Osteoblast (primary cell): ENCODE results near the gene DNAJA2. TPM values are rescaled to one million over a fixed set of nuclear protein-coding genes. Genes with fewer than 3 reads are reported as not detected.

Experiments used
- DNase-seq: peaks from one replicate; pipeline ENCODE4 v3.0.0; 2011; ENCODE audit warnings: low spot score, mixed read lengths; ENCODE audit not compliant: insufficient read length; ENCODE audit errors: missing footprints
- H2AFZ ChIP-seq: 2 replicates; pipeline ENCODE4 v1.6.0; 2011; ENCODE audit warnings: mild to moderate bottlenecking, low read length
- H3K27ac ChIP-seq: 2 replicates; pipeline ENCODE4 v1.5.1; 2011; ENCODE audit warnings: mild to moderate bottlenecking, low read depth, low read length, moderate library complexity
- H3K27me3 ChIP-seq: 2 replicates; pipeline ENCODE4 v1.6.0; 2012; ENCODE audit warnings: mild to moderate bottlenecking, control low read depth, inconsistent platforms, low read length, moderate library complexity; ENCODE audit not compliant: insufficient read depth
- H3K36me3 ChIP-seq: 2 replicates; pipeline ENCODE4 v1.5.1; 2011; ENCODE audit warnings: mild to moderate bottlenecking, low read length, control low read depth, moderate library complexity; ENCODE audit not compliant: insufficient read depth
- H3K4me1 ChIP-seq: 2 replicates; pipeline ENCODE4 v1.5.1; 2011; ENCODE audit warnings: mild to moderate bottlenecking, low read length, control low read depth, moderate library complexity; ENCODE audit not compliant: insufficient read depth
- H3K4me2 ChIP-seq: 2 replicates; pipeline ENCODE4 v1.6.0; 2011; ENCODE audit warnings: mild to moderate bottlenecking, low read length; ENCODE audit not compliant: insufficient read depth
- H3K4me3 ChIP-seq: fragments of 200-600 bp; sonication (generic); 3 replicates; pipeline ENCODE4 v1.5.1; 2012; ENCODE audit warnings: mild to moderate bottlenecking, low read length, inconsistent platforms; ENCODE audit not compliant: insufficient read depth
- H3K79me2 ChIP-seq: 2 replicates; pipeline ENCODE4 v1.6.0; 2012; ENCODE audit warnings: mild to moderate bottlenecking, low read length, control low read depth, inconsistent platforms; ENCODE audit not compliant: insufficient read depth
- H3K9me3 ChIP-seq: 2 replicates; pipeline ENCODE4 v1.5.1; 2011; ENCODE audit warnings: low read depth, low read length, control low read depth
- H4K20me1 ChIP-seq: 2 replicates; pipeline ENCODE4 v1.6.0; 2012; ENCODE audit warnings: mild to moderate bottlenecking, low read length, control low read depth; ENCODE audit not compliant: insufficient read depth
- CTCF ChIP-seq: IDR thresholded peaks from 2 replicates; pipeline ENCODE4 v1.5.1; 2011; ENCODE audit warnings: mild to moderate bottlenecking, low read depth, low read length, moderate library complexity; ENCODE audit errors: extremely low read depth
- total RNA-seq: library from RNA; depleted of rRNA; stranded (reverse); fragments of >200 nt; gene quantifications from 2 replicates; pipeline ENCODE4 v1.2.3, GENCODE V29; 2012

Gene DNAJA2
- total RNA-seq, 1 donor: 83.2 TPM

DNA sequence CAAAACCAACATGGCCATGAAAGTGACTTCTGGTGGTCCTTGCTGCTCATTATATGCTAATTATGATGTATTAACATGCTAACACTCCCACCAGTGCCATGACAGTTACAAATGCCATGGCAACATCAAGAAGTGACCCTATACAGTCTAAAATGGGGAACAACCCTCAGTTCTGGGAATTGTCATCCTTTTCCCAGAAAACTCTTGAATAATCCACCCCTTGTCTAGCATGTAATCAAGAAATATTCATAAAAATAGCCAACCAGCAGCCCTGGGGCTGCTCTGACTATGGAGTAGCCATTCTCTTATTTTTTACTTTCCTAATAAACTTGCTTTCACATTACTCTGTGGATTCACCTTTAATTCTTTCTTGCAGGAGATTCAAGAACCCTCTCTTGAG lies 35.9 kb downstream of the DNAJA2 start:
- DNase-seq: no peak
- H3K4me1 ChIP-seq: no peaks in the 10 kb centered on the region
- no peaks in the 10 kb centered on the region for H3K9me3 ChIP-seq
- no peaks in the 10 kb centered on the region for H3K36me3 ChIP-seq
- H3K27ac ChIP-seq: no peak overlapping the region
- H4K20me1 ChIP-seq: no peaks in the 10 kb centered on the region
- no peak for TF ChIP-seq CTCF
- H3K4me3 ChIP-seq: no peak overlapping the region
- no peak overlapping the region for H3K4me2 ChIP-seq
- no peaks in the 10 kb centered on the region for H3K79me2 ChIP-seq
- H3K27me3 ChIP-seq: no peaks in the 10 kb centered on the region
- H2AFZ ChIP-seq: no peak overlapping the region

DNA sequence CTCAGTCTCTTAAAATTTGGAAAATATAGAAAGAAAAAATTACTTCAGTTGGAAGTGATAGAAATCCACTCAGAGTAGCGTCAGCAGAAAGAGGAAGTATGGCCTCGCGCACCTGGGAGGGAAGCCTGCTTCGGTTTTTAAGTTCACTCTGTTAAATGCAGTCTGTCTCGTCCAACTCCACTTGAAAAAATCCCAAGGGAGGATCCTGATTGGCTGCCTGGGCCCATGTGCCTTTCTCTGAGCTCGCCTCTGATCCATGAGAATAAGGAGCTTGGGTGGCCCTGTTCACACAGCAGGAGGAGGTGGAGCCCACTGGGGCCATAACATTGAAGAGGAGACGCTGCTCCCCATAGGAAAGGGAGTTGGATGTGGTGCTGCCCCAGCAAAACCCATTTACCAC lies 40.7 kb downstream of the DNAJA2 start:
- no peak overlapping the region for H2AFZ ChIP-seq
- H4K20me1 ChIP-seq: no peaks in the 10 kb centered on the region
- no peak for TF ChIP-seq CTCF
- H3K36me3 ChIP-seq: no peaks in the 10 kb centered on the region
- no peaks in the 10 kb centered on the region for H3K9me3 ChIP-seq
- H3K4me3 ChIP-seq: no peak overlapping the region
- H3K27ac ChIP-seq: no peak overlapping the region
- DNase-seq: no peak
- H3K79me2 ChIP-seq: no peaks in the 10 kb centered on the region
- no peak overlapping the region for H3K4me2 ChIP-seq
- H3K27me3 ChIP-seq: no peaks in the 10 kb centered on the region
- no peaks in the 10 kb centered on the region for H3K4me1 ChIP-seq

DNA sequence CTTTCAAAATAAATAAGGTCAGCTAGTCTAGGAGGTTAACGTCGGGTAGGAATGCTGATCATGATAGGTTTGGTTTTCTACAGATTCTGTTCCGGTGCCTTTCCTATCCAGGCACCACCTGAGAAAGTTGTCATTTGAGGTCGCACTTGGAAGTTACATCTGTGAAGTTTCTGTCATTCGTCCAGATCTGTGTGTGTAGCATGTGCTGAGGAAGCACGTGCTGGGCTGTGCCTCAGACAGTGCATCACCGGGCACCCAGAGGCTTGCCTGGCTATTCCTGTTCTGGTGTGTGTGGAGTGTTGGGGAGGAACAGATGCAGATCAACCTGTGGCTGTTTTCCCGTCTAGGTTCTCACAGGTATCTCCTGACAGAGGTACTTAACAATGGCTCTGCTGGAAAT lies 42.6 kb downstream of the DNAJA2 start:
- Histone ChIP-seq H3K27me3 (no peaks in the 10 kb centered on the region), H4K20me1 (no peaks in the 10 kb centered on the region)

More for the DNA sequence above, 42.6 kb downstream of the DNAJA2 start:
- H3K4me1 ChIP-seq: no peaks in the 10 kb centered on the region
- H3K36me3 ChIP-seq: no peaks in the 10 kb centered on the region
- H3K4me3 ChIP-seq: no peak overlapping the region
- no peak overlapping the region for H3K27ac ChIP-seq
- DNase-seq: no peak
- H3K9me3 ChIP-seq: no peaks in the 10 kb centered on the region
- H2AFZ ChIP-seq: no peak overlapping the region
- no peaks in the 10 kb centered on the region for H3K79me2 ChIP-seq
- no peak for TF ChIP-seq CTCF
- no peak overlapping the region for H3K4me2 ChIP-seq
